GM18505 (cell line): ENCODE measurements around the gene COMP.

Experiments used
- ATAC-seq: cut with Tn5 transposase; IDR thresholded peaks from one replicate; pipeline ENCODE4 v1.9.1; 2021; ENCODE audit not compliant: unreplicated experiment
- POLR2A ChIP-seq: IDR thresholded peaks from 4 replicates; pipeline ENCODE4 v1.6.1; 2011; ENCODE audit warnings: borderline replicate concordance; ENCODE audit not compliant: insufficient read depth, insufficient read length; ENCODE audit errors: extremely low read depth

The COMP gene

GRCh38 chr19:18783958-18784785 lies 6.9 kb downstream of the COMP start:
- no peak for ATAC-seq

GRCh38 chr19:18782559-18783225 lies 8.4 kb downstream of the COMP start:
- TF ChIP-seq POLR2A: no peak
- ATAC-seq: no peak

More at GRCh38 chr19:18783958-18784785, 6.9 kb downstream of the COMP start:
- TF ChIP-seq POLR2A: no peak

DNA sequence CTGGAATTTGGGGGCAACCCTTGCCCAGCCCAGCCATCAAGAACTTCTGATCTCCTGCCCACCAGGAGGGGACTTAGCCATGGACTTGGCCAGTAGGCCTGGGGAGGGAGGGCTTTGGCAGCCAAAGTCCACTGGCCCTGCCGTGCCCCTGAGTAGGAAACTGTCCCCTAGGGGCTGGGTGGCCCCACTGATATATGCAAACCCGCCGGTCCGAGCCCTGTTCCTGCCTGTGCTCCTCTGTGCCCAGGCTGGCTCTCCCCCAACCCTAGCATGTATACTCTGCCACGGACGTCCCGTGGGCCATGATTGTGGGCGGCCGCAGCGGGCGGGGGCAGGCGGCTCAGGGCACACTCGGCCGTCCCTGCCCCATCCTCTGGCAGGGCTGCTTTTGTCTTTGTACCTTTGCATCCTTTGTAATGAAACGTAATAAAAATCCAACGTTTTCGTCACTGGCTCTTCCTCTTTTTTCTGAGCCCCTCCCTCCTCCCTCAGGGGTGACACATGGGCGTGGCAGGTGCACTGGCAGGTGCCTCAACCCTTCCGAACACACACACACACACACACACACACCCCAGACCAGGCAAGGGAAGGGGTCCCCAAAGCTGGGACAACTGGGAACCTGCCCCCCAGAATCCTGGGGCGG lies 9.1 kb downstream of the COMP start:
- no peak for ATAC-seq
- no peak for TF ChIP-seq POLR2A

GRCh38 chr19:18781047-18781600 lies 10.0 kb downstream of the COMP start:
- TF ChIP-seq POLR2A: no peak
- no peak for ATAC-seq

- ATAC-seq: no peak
- no peak for TF ChIP-seq POLR2A
Measured at GRCh38 chr19:18780631-18781030, 10.5 kb downstream of the COMP start.

DNA sequence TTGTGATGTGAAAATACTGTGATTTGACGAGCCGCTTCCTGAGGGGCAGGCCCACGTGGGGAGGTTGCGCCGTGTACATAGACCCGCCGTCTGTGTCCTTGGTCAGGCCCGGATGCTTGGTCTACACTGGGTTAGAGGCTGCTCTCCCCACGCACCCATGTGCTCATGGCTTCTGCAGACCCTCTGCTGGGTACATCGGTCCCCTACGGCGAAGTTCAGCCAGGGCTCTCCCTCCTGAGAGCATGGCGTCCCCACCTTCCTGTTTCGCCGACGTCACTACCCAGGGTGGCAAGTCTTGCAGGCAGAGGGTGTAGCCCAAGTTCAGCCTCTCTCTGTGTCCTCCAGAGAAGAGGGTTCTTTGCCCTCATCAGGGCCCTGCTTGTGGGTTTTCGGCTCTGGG lies 11.0 kb downstream of the COMP start:
- ATAC-seq: no peak
- TF ChIP-seq POLR2A: no peak

- TF ChIP-seq POLR2A: no peak
Measured at GRCh38 chr19:18778826-18779495, 12.1 kb downstream of the COMP start.

GRCh38 chr19:18778076-18778389 lies 13.1 kb downstream of the COMP start:
- TF ChIP-seq POLR2A: no peak
- ATAC-seq: no peak

More at GRCh38 chr19:18778826-18779495, 12.1 kb downstream of the COMP start:
- no peak for ATAC-seq

DNA sequence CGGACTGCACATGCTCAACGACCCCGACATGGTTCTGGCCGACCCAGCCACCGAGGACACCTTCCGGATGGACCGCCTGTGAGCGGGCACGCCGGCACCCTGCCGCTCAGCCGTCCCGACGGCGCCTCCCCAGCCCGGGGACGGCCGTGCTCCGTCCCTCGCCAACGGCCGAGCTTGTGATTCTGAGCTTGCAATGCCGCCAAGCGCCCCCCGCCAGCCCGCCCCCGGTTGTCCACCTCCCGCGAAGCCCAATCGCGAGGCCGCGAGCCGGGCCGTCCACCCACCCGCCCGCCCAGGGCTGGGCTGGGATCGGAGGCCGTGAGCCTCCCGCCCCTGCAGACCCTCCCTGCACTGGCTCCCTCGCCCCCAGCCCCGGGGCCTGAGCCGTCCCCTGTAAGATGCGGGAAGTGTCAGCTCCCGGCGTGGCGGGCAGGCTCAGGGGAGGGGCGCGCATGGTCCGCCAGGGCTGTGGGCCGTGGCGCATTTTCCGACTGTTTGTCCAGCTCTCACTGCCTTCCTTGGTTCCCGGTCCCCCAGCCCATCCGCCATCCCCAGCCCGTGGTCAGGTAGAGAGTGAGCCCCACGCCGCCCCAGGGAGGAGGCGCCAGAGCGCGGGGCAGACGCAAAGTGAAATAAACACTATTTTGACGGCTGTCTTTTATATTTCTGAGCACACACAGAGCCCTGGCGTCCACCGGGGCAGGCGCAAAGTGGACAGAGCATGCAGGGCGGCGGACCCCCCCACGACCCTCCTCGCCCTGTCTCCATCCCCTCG lies 13.6 kb downstream of the COMP start:
- TF ChIP-seq POLR2A: no peak

GRCh38 chr19:18776736-18777135 lies 14.4 kb downstream of the COMP start:
- ATAC-seq: no peak
- TF ChIP-seq POLR2A: no peak

More for the DNA sequence above, 13.6 kb downstream of the COMP start:
- no peak for ATAC-seq

DNA sequence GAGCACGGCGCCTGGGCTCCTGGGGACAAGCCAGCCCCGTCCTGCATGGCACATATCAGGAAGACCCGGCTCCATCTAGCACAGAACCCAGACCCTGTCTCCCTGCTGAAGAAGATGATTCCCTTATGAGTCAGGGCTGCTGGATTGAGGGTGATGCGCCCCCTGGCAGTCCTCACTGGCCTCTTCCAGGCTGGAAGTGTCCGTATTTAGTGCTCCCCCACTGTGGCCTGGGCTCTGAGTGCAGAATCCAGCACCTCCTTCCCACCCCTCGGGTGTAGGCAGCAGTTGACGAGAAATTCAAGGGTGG lies 14.9 kb downstream of the COMP start:
- no peak for ATAC-seq
- TF ChIP-seq POLR2A: no peak

DNA sequence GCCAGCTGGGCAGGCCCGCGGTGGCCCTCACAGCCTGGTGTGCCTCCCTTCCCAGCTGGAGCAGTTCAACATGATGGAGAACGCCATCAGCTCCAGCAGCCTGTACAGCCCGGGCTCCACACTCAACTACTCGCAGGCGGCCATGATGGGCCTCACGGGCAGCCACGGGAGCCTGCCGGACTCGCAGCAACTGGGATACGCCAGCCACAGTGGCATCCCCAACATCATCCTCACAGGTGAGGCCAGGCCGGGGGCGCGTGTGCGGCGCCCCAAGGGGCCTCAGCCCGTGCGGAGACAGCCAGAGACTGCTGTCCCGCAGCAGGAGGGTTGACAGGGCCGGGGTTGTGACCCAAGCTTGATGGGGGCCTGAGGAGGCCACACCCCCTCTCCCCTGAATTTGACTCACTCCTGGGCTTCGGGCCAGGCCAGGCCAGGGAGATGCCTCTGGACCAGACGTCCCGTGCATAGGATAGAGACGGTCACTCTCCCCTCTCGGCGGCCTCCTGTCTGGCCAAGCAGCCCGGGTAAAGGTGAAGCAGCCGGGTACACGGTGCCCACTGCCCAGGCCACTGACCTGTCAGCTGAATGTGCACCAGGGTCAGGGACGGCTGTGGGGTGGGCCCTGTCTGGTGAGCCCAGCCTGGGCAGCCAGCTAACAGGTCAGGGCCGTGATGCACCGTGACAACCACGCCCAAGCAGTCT lies 15.4 kb downstream of the COMP start:
- TF ChIP-seq POLR2A: no peak
- ATAC-seq: no peak
